Measurements from ENCODE around the gene GUF1.

GUF1 gene

DNA sequence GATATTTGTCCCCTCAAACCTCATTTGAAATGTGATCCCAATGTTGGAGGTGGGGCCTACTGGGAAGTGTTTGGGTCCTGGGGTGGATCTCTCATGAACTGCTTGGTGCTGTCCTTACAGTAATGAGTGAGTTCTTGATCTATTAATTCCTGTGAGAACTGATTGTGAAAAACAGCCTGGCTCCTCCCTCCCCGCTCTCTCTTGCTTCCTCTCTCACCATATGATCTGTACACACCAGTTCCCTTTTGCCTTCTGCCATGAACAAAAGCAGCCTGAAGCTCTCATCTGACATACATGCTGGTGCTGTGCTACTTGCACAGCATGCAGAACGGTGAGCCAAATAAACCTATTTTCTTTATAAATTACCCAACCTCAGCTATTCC, 15.6 kb upstream of the GUF1 start:
- no peak for ATAC-seq
- TF ChIP-seq ZNF70 (CRISPR knock-in tag; IDR thresholded peaks at IDR 0.05) = no peak

DNA sequence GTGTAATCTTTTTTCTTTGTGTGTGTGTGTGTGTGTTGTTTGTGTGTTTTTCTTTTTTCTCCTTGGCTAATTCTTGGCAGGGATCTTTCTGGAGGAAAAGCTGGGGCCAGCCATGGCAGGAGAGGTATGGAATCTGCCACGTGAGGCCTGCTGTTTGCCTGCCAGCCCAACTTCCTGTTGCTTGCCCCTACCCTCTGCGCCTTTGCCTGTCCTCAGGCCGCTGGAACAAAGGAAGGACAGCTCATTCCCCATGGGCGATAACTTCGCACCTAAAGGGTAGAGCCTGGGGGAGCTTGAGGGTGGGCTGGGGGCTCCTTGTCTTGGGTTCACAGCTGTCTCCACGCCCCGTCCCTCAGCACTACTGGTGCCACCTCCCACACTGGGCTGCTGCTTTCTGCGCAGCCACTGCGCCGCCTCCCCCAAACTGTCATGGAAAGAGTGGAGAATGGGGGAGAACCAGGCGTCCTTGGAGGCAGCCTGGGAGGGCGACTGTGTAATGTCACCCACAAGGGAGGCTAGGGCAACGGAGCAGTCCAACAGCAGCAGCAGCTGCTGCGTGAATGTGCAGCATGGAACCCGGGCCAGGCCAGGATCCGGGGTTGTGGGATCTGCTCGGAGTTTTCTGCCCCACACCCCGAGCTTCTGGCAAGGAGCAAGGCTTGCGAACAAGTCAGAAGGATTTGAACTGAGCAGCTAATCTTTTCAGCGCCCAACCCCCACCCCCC, 14.5 kb upstream of the GUF1 start:
- no peak for TF ChIP-seq RARB (CRISPR knock-in tag; IDR thresholded peaks at IDR 0.05)
- TF ChIP-seq ZFP3 (CRISPR knock-in tag; IDR thresholded peaks at IDR 0.05) = no peak
- TF ChIP-seq BACH2 (CRISPR knock-in tag; IDR thresholded peaks at IDR 0.05; ENCODE audit: borderline replicate concordance) = no peak
- no peak for TF ChIP-seq ZNF565 (CRISPR knock-in tag; conservative IDR thresholded peaks at IDR 0.05; ENCODE audit: low read depth)
- no peak for TF ChIP-seq TCF4 (CRISPR knock-in tag; IDR thresholded peaks at IDR 0.05; ENCODE audit: borderline replicate concordance)
- TF ChIP-seq PPARA (CRISPR knock-in tag; IDR thresholded peaks at IDR 0.05; ENCODE audit: borderline replicate concordance) = no peak
- no peak for TF ChIP-seq GLIS3 (CRISPR knock-in tag; IDR thresholded peaks at IDR 0.05)
- no peak for TF ChIP-seq ZNF8 (CRISPR knock-in tag; IDR thresholded peaks at IDR 0.05)
- no peak for TF ChIP-seq CSDC2 (CRISPR knock-in tag; IDR thresholded peaks at IDR 0.05)
- TF ChIP-seq TOX (CRISPR knock-in tag; IDR thresholded peaks at IDR 0.05; ENCODE audit: borderline replicate concordance) = no peak
- TF ChIP-seq, protein P1, sequence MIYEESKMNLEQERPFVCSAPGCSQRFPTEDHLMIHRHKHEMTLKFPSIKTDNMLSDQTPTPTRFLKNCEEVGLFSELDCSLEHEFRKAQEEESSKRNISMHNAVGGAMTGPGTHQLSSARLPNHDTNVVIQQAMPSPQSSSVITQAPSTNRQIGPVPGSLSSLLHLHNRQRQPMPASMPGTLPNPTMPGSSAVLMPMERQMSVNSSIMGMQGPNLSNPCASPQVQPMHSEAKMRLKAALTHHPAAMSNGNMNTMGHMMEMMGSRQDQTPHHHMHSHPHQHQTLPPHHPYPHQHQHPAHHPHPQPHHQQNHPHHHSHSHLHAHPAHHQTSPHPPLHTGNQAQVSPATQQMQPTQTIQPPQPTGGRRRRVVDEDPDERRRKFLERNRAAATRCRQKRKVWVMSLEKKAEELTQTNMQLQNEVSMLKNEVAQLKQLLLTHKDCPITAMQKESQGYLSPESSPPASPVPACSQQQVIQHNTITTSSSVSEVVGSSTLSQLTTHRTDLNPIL (CRISPR knock-in tag; IDR thresholded peaks at IDR 0.05; ENCODE audit: low read depth) = no peak
- ATAC-seq = no peak

DNA sequence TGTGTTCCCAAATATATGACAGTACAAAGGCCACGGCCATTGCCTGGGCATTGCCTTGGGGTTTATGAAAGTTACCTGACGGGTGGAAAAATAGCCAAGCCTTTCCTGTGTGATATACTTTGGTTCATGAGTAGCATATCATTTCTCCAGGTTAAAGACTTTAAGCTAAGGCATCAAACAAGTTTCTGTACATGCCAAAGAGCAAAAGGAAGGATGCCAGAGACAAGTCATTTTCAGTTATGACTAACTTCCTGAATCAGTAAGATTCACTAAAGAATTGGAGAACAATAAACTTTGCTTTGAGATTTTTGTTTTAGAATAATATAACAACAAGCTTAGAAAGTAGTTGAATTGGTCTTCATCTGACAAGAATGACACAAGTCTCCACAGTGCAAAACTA, 9.7 kb upstream of the GUF1 start:
- no peak for ATAC-seq
- TF ChIP-seq ESRRG (CRISPR knock-in tag; IDR thresholded peaks at IDR 0.05) (no peak), ZFP30 (CRISPR knock-in tag; IDR thresholded peaks at IDR 0.05) (no peak)
- TF ChIP-seq, protein P2, sequence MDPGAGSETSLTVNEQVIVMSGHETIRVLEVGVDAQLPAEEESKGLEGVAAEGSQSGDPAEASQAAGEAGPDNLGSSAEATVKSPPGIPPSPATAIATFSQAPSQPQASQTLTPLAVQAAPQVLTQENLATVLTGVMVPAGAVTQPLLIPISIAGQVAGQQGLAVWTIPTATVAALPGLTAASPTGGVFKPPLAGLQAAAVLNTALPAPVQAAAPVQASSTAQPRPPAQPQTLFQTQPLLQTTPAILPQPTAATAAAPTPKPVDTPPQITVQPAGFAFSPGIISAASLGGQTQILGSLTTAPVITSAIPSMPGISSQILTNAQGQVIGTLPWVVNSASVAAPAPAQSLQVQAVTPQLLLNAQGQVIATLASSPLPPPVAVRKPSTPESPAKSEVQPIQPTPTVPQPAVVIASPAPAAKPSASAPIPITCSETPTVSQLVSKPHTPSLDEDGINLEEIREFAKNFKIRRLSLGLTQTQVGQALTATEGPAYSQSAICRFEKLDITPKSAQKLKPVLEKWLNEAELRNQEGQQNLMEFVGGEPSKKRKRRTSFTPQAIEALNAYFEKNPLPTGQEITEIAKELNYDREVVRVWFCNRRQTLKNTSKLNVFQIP (CRISPR knock-in tag; IDR thresholded peaks at IDR 0.05; ENCODE audit: borderline replicate concordance, low read depth) = no peak

DNA sequence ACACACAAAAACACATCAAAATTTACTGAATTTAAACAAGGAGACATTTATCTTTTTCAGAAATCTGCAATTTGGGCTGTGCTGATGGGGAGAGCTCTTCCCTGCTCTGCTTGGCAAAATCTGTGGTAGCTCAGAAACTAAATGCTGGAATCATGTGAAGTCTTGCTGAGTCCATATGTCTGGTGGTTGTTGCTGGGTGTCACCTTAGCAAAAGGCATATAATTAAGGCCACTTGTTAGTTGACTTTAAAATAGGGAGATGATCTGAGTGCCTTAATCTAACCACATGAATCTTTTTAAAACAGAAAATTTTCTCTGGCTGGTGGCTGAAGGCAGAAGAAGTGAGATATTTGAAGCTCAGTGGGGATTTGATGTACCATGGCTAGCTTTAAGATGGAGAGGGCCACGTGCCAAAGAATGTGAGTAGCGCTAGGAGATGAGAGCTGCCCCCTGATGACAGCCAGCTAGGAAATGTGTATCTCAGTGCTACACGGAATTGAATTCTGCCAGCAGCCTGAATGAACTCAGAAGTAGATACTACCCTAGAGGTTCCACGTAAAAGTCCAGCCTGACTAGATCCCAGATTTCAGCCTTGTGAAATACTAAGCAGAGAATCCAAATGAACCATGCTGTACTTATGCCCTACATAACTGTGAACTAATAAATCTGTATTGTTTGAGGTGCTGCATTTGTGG, 7.6 kb upstream of the GUF1 start:
- ATAC-seq = no peak
- TF ChIP-seq ZFP3 (CRISPR knock-in tag; IDR thresholded peaks at IDR 0.05) = no peak
- TF ChIP-seq RARB (CRISPR knock-in tag; IDR thresholded peaks at IDR 0.05) = no peak
- TF ChIP-seq, protein P2 (CRISPR knock-in tag; IDR thresholded peaks at IDR 0.05; ENCODE audit: borderline replicate concordance, low read depth) = no peak
- TF ChIP-seq GLIS3 (CRISPR knock-in tag; IDR thresholded peaks at IDR 0.05) = no peak
- TF ChIP-seq, protein P1 (CRISPR knock-in tag; IDR thresholded peaks at IDR 0.05; ENCODE audit: low read depth) = no peak
- TF ChIP-seq, protein P3, sequence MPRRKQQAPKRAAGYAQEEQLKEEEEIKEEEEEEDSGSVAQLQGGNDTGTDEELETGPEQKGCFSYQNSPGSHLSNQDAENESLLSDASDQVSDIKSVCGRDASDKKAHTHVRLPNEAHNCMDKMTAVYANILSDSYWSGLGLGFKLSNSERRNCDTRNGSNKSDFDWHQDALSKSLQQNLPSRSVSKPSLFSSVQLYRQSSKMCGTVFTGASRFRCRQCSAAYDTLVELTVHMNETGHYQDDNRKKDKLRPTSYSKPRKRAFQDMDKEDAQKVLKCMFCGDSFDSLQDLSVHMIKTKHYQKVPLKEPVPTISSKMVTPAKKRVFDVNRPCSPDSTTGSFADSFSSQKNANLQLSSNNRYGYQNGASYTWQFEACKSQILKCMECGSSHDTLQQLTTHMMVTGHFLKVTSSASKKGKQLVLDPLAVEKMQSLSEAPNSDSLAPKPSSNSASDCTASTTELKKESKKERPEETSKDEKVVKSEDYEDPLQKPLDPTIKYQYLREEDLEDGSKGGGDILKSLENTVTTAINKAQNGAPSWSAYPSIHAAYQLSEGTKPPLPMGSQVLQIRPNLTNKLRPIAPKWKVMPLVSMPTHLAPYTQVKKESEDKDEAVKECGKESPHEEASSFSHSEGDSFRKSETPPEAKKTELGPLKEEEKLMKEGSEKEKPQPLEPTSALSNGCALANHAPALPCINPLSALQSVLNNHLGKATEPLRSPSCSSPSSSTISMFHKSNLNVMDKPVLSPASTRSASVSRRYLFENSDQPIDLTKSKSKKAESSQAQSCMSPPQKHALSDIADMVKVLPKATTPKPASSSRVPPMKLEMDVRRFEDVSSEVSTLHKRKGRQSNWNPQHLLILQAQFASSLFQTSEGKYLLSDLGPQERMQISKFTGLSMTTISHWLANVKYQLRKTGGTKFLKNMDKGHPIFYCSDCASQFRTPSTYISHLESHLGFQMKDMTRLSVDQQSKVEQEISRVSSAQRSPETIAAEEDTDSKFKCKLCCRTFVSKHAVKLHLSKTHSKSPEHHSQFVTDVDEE (CRISPR knock-in tag; IDR thresholded peaks at IDR 0.05) = no peak
- TF ChIP-seq ZC3H10 (CRISPR knock-in tag; IDR thresholded peaks at IDR 0.05) = no peak
- TF ChIP-seq BACH2 (CRISPR knock-in tag; IDR thresholded peaks at IDR 0.05; ENCODE audit: borderline replicate concordance) = no peak
- TF ChIP-seq OSR1 (CRISPR knock-in tag; IDR thresholded peaks at IDR 0.05) = no peak
- TF ChIP-seq TCF4 (CRISPR knock-in tag; IDR thresholded peaks at IDR 0.05; ENCODE audit: borderline replicate concordance) = no peak
- TF ChIP-seq CSDC2 (CRISPR knock-in tag; IDR thresholded peaks at IDR 0.05) = no peak
- no peak for TF ChIP-seq ZNF565 (CRISPR knock-in tag; conservative IDR thresholded peaks at IDR 0.05; ENCODE audit: low read depth)
- TF ChIP-seq ZNF70 (CRISPR knock-in tag; IDR thresholded peaks at IDR 0.05) = no peak
- TF ChIP-seq, protein P4, sequence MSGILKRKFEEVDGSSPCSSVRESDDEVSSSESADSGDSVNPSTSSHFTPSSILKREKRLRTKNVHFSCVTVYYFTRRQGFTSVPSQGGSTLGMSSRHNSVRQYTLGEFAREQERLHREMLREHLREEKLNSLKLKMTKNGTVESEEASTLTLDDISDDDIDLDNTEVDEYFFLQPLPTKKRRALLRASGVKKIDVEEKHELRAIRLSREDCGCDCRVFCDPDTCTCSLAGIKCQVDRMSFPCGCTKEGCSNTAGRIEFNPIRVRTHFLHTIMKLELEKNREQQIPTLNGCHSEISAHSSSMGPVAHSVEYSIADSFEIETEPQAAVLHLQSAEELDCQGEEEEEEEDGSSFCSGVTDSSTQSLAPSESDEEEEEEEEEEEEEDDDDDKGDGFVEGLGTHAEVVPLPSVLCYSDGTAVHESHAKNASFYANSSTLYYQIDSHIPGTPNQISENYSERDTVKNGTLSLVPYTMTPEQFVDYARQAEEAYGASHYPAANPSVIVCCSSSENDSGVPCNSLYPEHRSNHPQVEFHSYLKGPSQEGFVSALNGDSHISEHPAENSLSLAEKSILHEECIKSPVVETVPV (CRISPR knock-in tag; IDR thresholded peaks at IDR 0.05) = no peak
